ENCODE data around the gene MALT1. TPM values are rescaled to one million over a fixed set of nuclear protein-coding genes. Genes with fewer than 3 reads are reported as not detected.
"Not testable (repeated sequence)": the region's sequence is repeated elsewhere in the genome, so short reads cannot be mapped to it uniquely, and the experiment has no call there.

Gene MALT1
- total RNA-seq, 1 donor from 2014 or later: 45.7 TPM

- DNase-seq (ENCODE audit: low spot score): no peak
These were observed 99.3 kb downstream of the MALT1 start for GRCh38 chr18:58770601-58771000.

GRCh38 chr18:58772161-58772560, 100.9 kb downstream of the MALT1 start:
- no peak for DNase-seq (ENCODE audit: low spot score)

- DNase-seq (ENCODE audit: low spot score): no peak
These were observed 104.8 kb downstream of the MALT1 start for GRCh38 chr18:58776084-58776483.

GRCh38 chr18:58776541-58776940, 105.3 kb downstream of the MALT1 start:
- DNase-seq (ENCODE audit: low spot score): not testable (repeated sequence)

- DNase-seq (ENCODE audit: low spot score): no peak
These were observed 106.2 kb downstream of the MALT1 start for GRCh38 chr18:58777471-58777870.

- DNase-seq (ENCODE audit: low spot score): no peak
These were observed 108.3 kb downstream of the MALT1 start for GRCh38 chr18:58779529-58779928.

GRCh38 chr18:58780045-58780444, 108.8 kb downstream of the MALT1 start:
- DNase-seq (ENCODE audit: low spot score): no peak

- DNase-seq (ENCODE audit: low spot score): peak; percentile 86
These were observed 110.4 kb downstream of the MALT1 start for GRCh38 chr18:58781627-58782194.

GRCh38 chr18:58784601-58785137, 113.4 kb downstream of the MALT1 start:
- DNase-seq (ENCODE audit: low spot score): peak; percentile 55

- peak; percentile 83 for DNase-seq (ENCODE audit: low spot score)
These were observed 114.0 kb downstream of the MALT1 start for GRCh38 chr18:58785171-58785805.

- DNase-seq (ENCODE audit: low spot score): no peak
These were observed 114.6 kb downstream of the MALT1 start for GRCh38 chr18:58785870-58786269.

GRCh38 chr18:58787536-58788149, 116.4 kb downstream of the MALT1 start:
- DNase-seq (ENCODE audit: low spot score): no peak

GRCh38 chr18:58788470-58788869, 117.2 kb downstream of the MALT1 start:
- no peak for DNase-seq (ENCODE audit: low spot score)

- peak; percentile 75 for DNase-seq (ENCODE audit: low spot score)
These were observed 118.0 kb downstream of the MALT1 start for GRCh38 chr18:58788971-58789875.

GRCh38 chr18:58789876-58790240, 118.6 kb downstream of the MALT1 start:
- DNase-seq (ENCODE audit: low spot score): peak; percentile 53

- DNase-seq (ENCODE audit: low spot score): no peak
These were observed 120.8 kb downstream of the MALT1 start for GRCh38 chr18:58792086-58792485.

- DNase-seq (ENCODE audit: low spot score): peak; percentile 49
These were observed 122.1 kb downstream of the MALT1 start for GRCh38 chr18:58793361-58793760.

- DNase-seq (ENCODE audit: low spot score): no peak
These were observed 125.0 kb downstream of the MALT1 start for GRCh38 chr18:58796220-58796619.

GRCh38 chr18:58800582-58800981, 129.3 kb downstream of the MALT1 start:
- no peak for DNase-seq (ENCODE audit: low spot score)

GRCh38 chr18:58802959-58803358, 131.7 kb downstream of the MALT1 start:
- no peak for DNase-seq (ENCODE audit: low spot score)

GRCh38 chr18:58803978-58804377, 132.7 kb downstream of the MALT1 start:
- no peak for DNase-seq (ENCODE audit: low spot score)

Measured in umbilical cord (tissue), 2 donors.